ENCODE data around the gene PRKCG.

Gene PRKCG

DNA sequence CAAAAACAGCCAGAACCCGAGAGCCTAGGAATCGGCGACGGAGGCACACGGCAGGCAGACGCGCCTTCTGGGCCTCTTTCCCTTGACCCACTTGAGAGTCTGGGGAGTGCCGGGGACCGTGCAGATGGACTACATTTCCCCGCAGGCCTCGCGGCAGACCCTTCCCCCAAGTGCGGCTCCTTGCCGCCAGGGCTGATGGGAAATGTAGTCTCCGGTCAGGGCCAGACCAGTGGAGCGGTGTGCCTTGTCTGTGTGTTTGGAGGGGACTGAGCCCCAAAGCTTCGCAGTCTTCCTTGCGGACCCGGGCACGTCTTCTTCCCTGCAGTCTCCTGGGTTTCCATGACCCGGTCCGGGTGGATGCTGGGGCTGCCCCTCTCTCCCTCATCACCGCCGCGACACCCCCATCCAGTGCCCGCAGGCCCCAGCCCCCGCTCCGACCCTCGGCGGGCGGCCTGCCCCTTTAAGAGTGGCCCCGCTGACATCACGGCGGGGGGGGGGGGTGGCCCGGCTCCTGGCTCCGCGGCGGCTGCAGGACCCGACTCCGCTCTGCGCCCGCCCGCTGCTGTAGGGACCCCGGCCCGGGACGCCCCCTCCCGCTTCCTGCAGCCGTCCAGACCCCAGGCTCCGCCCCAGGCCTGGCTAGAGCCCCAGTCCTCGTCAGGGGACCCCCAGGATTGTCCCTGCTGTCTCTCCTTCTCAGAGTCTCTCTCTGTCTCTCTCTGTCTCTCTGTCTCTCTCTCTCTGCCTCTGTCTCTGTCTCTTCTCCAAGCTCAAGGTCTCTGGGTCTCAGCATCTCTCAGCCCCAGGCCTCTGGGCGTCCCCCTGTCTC, 26.3 kb downstream of the PRKCG start:
- TF ChIP-seq, protein P1, sequence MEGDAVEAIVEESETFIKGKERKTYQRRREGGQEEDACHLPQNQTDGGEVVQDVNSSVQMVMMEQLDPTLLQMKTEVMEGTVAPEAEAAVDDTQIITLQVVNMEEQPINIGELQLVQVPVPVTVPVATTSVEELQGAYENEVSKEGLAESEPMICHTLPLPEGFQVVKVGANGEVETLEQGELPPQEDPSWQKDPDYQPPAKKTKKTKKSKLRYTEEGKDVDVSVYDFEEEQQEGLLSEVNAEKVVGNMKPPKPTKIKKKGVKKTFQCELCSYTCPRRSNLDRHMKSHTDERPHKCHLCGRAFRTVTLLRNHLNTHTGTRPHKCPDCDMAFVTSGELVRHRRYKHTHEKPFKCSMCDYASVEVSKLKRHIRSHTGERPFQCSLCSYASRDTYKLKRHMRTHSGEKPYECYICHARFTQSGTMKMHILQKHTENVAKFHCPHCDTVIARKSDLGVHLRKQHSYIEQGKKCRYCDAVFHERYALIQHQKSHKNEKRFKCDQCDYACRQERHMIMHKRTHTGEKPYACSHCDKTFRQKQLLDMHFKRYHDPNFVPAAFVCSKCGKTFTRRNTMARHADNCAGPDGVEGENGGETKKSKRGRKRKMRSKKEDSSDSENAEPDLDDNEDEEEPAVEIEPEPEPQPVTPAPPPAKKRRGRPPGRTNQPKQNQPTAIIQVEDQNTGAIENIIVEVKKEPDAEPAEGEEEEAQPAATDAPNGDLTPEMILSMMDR (IDR thresholded peaks at IDR 0.05; ENCODE audit: insufficient read depth, low read length, poor library complexity, severe bottlenecking), result no peak
- no peak for TF ChIP-seq EZH2phosphoT487 (conservative IDR thresholded peaks at IDR 0.05; ENCODE audit: low read length)
- no peaks in the 10 kb centered on the region for H3K27me3 ChIP-seq (ENCODE audit: low read length)
- H2AFZ ChIP-seq (ENCODE audit: low read depth, low read length, severe bottlenecking), result no peak overlapping the region
- no peaks in the 10 kb centered on the region for H3K9me3 ChIP-seq (ENCODE audit: insufficient read depth, low read length)
- no peaks in the 10 kb centered on the region for H4K20me1 ChIP-seq (ENCODE audit: low read depth, low read length)
- no peak overlapping the region for H3K9ac ChIP-seq (ENCODE audit: low read length)
- H3K4me2 ChIP-seq (ENCODE audit: low read depth, low read length, poor library complexity, severe bottlenecking), result no peak overlapping the region
- H3K36me3 ChIP-seq (ENCODE audit: low read length), result no peaks in the 10 kb centered on the region
- no peaks in the 10 kb centered on the region for H3K79me2 ChIP-seq (ENCODE audit: insufficient read depth, low read length)
- no peak overlapping the region for H3K27ac ChIP-seq (ENCODE audit: low read depth, low read length)
- no peaks in the 10 kb centered on the region for H3K9me2 ChIP-seq (replicated peaks; ENCODE audit: insufficient read depth, low read length)
- no peak overlapping the region for H3K4me3 ChIP-seq (ENCODE audit: insufficient read depth, low read length, poor library complexity, severe bottlenecking)
- no peaks in the 10 kb centered on the region for H3F3A ChIP-seq (ENCODE audit: insufficient read depth)

DNA sequence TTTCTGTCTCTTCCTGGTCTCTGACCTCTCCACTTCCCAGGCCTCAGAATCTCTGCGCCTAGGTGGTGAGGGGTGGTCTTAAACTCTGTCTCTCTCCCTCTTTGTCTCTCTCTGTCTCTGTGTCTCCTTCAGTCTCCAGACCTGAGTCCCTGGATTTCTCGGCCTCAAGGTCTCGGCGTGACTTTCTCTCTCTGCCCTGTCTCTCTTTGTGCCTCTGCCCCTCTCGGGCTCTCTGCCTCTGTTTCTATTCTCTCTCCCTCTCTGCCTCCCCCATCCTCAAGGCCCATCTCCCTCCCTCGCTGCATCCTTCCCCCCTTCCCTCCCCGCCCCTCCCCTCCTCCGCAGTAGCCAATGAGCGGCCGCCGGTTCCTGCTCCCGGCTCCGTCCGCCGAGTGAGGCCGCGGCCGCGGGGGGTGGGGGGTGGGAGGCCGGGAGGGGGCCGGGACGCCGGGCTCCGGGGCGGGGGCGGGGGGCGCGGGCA, 27.0 kb downstream of the PRKCG start, which contains the start of gene CACNG7:
Gene CACNG7, plus strand, starts transcription at position 344 of the 481 bp plus-strand sequence. CDS start 3,554 bp downstream, outside the sequence.
- no peak within 1 kb of the TSS for H3K4me2 ChIP-seq (ENCODE audit: low read depth, low read length, poor library complexity, severe bottlenecking)
- TF ChIP-seq, protein P1 (IDR thresholded peaks at IDR 0.05; ENCODE audit: insufficient read depth, low read length, poor library complexity, severe bottlenecking), result no peak
- no peak for TF ChIP-seq EZH2phosphoT487 (conservative IDR thresholded peaks at IDR 0.05; ENCODE audit: low read length)

DNA sequence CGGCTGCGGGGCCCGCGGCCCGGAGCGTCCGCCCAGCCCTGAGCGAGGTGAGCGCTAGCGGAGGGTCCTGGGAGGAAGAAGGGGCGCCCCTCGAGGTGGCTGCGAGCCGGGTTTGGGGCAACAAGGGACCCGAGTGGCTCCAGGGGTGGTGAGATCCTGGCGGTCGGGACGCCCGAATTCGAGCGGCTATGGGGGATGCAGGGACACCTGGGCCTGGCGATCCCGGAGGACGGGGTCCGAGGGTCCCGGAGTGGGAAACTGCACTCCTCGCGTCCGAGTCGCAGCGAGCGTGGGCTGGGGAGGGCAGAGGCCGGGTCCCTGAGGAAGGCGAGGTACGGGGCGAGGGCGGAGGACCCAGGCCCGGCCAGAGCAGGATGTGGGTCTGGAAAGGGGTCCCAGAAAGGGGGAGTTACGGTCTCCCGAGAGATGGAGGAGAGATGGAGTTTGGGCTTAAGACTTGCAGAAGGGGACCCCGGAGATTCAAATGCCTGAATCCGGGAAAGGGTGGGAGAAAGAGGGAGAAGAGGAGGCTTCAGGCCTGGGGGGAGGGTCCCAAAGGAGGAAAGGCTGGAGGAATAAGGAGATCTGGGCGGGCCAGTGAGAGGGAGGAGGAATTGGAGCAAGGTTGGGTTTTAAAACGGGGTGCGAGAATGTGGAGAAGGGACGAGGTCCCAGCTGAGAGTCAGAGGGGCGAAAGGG, 27.6 kb downstream of the PRKCG start:
- Histone ChIP-seq H3K27me3 (ENCODE audit: low read length) (no peaks in the 10 kb centered on the region), H4K20me1 (ENCODE audit: low read depth, low read length) (no peaks in the 10 kb centered on the region), H3K4me2 (ENCODE audit: low read depth, low read length, poor library complexity, severe bottlenecking) (no peak overlapping the region), H3F3A (ENCODE audit: insufficient read depth) (no peaks in the 10 kb centered on the region), H2AFZ (ENCODE audit: low read depth, low read length, severe bottlenecking) (no peak overlapping the region), H3K9ac (ENCODE audit: low read length) (no peak overlapping the region), H3K9me2 (replicated peaks; ENCODE audit: insufficient read depth, low read length) (no peaks in the 10 kb centered on the region), H3K79me2 (ENCODE audit: insufficient read depth, low read length) (no peaks in the 10 kb centered on the region), H3K27ac (ENCODE audit: low read depth, low read length) (no peak overlapping the region), H3K36me3 (ENCODE audit: low read length) (no peaks in the 10 kb centered on the region), H3K4me3 (ENCODE audit: insufficient read depth, low read length, poor library complexity, severe bottlenecking) (no peak overlapping the region), H3K9me3 (ENCODE audit: insufficient read depth, low read length) (no peaks in the 10 kb centered on the region)
- TF ChIP-seq EZH2phosphoT487 (conservative IDR thresholded peaks at IDR 0.05; ENCODE audit: low read length), result no peak
- TF ChIP-seq, protein P1 (IDR thresholded peaks at IDR 0.05; ENCODE audit: insufficient read depth, low read length, poor library complexity, severe bottlenecking), result no peak

More for the DNA sequence above, 27.0 kb downstream of the PRKCG start, which contains the start of gene CACNG7:
- Histone ChIP-seq H3K36me3 (ENCODE audit: low read length) (no peaks in the 10 kb centered on the region), H2AFZ (ENCODE audit: low read depth, low read length, severe bottlenecking) (no peak within 1 kb of the TSS), H4K20me1 (ENCODE audit: low read depth, low read length) (no peaks in the 10 kb centered on the region), H3K9ac (ENCODE audit: low read length) (no peak within 1 kb of the TSS), H3K27me3 (ENCODE audit: low read length) (no peaks in the 10 kb centered on the region), H3K4me3 (ENCODE audit: insufficient read depth, low read length, poor library complexity, severe bottlenecking) (no peak within 1 kb of the TSS), H3K9me3 (ENCODE audit: insufficient read depth, low read length) (no peaks in the 10 kb centered on the region), H3F3A (ENCODE audit: insufficient read depth) (no peaks in the 10 kb centered on the region), H3K79me2 (ENCODE audit: insufficient read depth, low read length) (no peaks in the 10 kb centered on the region), H3K27ac (ENCODE audit: low read depth, low read length) (no peak within 1 kb of the TSS), H3K9me2 (replicated peaks; ENCODE audit: insufficient read depth, low read length) (no peaks in the 10 kb centered on the region)
